ENCODE results near the gene TMEM242. TPM values are rescaled to one million over a fixed set of nuclear protein-coding genes. Genes with fewer than 3 reads are reported as not detected.
A peak's percentile ranks its signal among the peaks of the same experiment; 100 is the strongest.

The TMEM242 gene
- total and polyA plus RNA-seq, 10 donors: 3.7 to 16.0 (median 7.2) TPM

GRCh38 chr6:157251586-157252247 lies 71.6 kb downstream of the TMEM242 start:
- WGBS, 5 donors: 74 to 85% (median 83%) methylated on average over 8 of the region's 8 CpGs
- TF ChIP-seq, protein P1, sequence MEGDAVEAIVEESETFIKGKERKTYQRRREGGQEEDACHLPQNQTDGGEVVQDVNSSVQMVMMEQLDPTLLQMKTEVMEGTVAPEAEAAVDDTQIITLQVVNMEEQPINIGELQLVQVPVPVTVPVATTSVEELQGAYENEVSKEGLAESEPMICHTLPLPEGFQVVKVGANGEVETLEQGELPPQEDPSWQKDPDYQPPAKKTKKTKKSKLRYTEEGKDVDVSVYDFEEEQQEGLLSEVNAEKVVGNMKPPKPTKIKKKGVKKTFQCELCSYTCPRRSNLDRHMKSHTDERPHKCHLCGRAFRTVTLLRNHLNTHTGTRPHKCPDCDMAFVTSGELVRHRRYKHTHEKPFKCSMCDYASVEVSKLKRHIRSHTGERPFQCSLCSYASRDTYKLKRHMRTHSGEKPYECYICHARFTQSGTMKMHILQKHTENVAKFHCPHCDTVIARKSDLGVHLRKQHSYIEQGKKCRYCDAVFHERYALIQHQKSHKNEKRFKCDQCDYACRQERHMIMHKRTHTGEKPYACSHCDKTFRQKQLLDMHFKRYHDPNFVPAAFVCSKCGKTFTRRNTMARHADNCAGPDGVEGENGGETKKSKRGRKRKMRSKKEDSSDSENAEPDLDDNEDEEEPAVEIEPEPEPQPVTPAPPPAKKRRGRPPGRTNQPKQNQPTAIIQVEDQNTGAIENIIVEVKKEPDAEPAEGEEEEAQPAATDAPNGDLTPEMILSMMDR (IDR thresholded peaks at IDR 0.05 in 8 of 11, conservative IDR thresholded peaks at IDR 0.05 in 3 of 11): no peak
- no peak for TF ChIP-seq POLR2A (IDR thresholded peaks at IDR 0.05)
- no peak for TF ChIP-seq POLR2AphosphoS5 (IDR thresholded peaks at IDR 0.05)
- peaks cover 0 to 15% (median 11%) of the 10 kb centered on the region in 8 donors for H3K9me3 ChIP-seq
- H3K4me3 ChIP-seq: no peak overlapping the region
- peaks cover 0 to 16% (median 0%) of the 10 kb centered on the region in 7 donors for H3K27me3 ChIP-seq (replicated peaks in 1 of 7)
- no peaks in the 10 kb centered on the region for H3K4me1 ChIP-seq
- intact Hi-C loops (cut with DNase I; ENCODE audit: low total_unique reads): no loop called here
- no peaks in the 10 kb centered on the region for H3K36me3 ChIP-seq
- no peak for DNase-seq
- no peak overlapping the region for H3K27ac ChIP-seq

- intact Hi-C loops (cut with DNase I; ENCODE audit: low total_unique reads): no loop called here
- no peaks in the 10 kb centered on the region for H3K36me3 ChIP-seq
- H3K4me1 ChIP-seq: no peaks in the 10 kb centered on the region
- DNase-seq: peak; percentile 58
- TF ChIP-seq POLR2AphosphoS5 (IDR thresholded peaks at IDR 0.05): no peak
- TF ChIP-seq, protein P1 (IDR thresholded peaks at IDR 0.05 in 8 of 11, conservative IDR thresholded peaks at IDR 0.05 in 3 of 11): no peak
- no peak for TF ChIP-seq POLR2A (IDR thresholded peaks at IDR 0.05)
- H3K4me3 ChIP-seq: no peak overlapping the region
- WGBS, 5 donors: 88 to 95% (median 94%) methylated on average over 8 of the region's 8 CpGs
- peaks cover 0 to 13% (median 0%) of the 10 kb centered on the region in 7 donors for H3K27me3 ChIP-seq (replicated peaks in 1 of 7)
- no peak overlapping the region for H3K27ac ChIP-seq
- peaks cover 0 to 15% (median 11%) of the 10 kb centered on the region in 8 donors for H3K9me3 ChIP-seq
Measured at GRCh38 chr6:157249826-157250225, 73.5 kb downstream of the TMEM242 start.

DNA sequence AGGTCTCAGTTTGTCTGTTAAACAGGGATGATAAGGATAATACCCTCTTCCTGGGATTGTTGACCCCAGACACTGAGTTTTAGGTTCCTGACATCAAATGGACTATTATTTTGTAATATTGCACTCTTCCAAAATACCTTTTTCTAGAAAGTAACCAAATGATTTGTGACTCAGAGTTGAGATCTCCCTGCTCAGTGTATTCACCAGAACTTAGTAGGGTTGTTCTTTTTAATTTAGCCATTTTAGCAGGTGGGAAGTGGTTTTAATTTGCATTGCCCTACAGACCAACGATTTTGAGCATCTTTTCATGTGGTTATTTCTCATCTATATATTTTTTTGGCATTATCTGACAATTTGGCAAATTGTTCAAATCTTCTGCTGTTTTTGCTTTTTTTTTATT lies 75.1 kb downstream of the TMEM242 start:
- H3K9me3 ChIP-seq: peaks cover 0 to 20% (median 11%) of the 10 kb centered on the region in 8 donors
- intact Hi-C loops (cut with DNase I; ENCODE audit: low total_unique reads): no loop called here
- 42 to 61% (median 53%) methylated on average over 1 of the region's 1 CpG for WGBS, 5 donors
- H3K36me3 ChIP-seq: no peaks in the 10 kb centered on the region
- no peak overlapping the region for H3K4me3 ChIP-seq
- H3K4me1 ChIP-seq: no peaks in the 10 kb centered on the region
- DNase-seq: no peak
- no peak overlapping the region for H3K27ac ChIP-seq
- H3K27me3 ChIP-seq (replicated peaks in 1 of 7): peaks cover 0 to 5% (median 0%) of the 10 kb centered on the region in 7 donors
- TF ChIP-seq POLR2A (IDR thresholded peaks at IDR 0.05) (no peak), POLR2AphosphoS5 (IDR thresholded peaks at IDR 0.05) (no peak)
- TF ChIP-seq, protein P1 (IDR thresholded peaks at IDR 0.05 in 8 of 11, conservative IDR thresholded peaks at IDR 0.05 in 3 of 11): no peak

- Histone ChIP-seq H3K9me3 (peaks cover 0 to 20% (median 11%) of the 10 kb centered on the region in 8 donors), H3K4me1 (no peaks in the 10 kb centered on the region), H3K27me3 (replicated peaks in 1 of 7) (peaks cover 0 to 6% (median 0%) of the 10 kb centered on the region in 7 donors), H3K4me3 (no peak overlapping the region), H3K27ac (no peak overlapping the region), H3K36me3 (no peaks in the 10 kb centered on the region)
- WGBS, 5 donors: 91 to 95% (median 94%) methylated on average over 14 of the region's 14 CpGs
- no peak for TF ChIP-seq POLR2A (IDR thresholded peaks at IDR 0.05)
- no peak for TF ChIP-seq POLR2AphosphoS5 (IDR thresholded peaks at IDR 0.05)
- TF ChIP-seq, protein P1 (IDR thresholded peaks at IDR 0.05 in 8 of 11, conservative IDR thresholded peaks at IDR 0.05 in 3 of 11): no peak
- DNase-seq: peak; percentile 51
- intact Hi-C loops (cut with DNase I; ENCODE audit: low total_unique reads): no loop called here
Measured at GRCh38 chr6:157246771-157247484, 76.4 kb downstream of the TMEM242 start.

Data from spleen (tissue), 11 donors.